GM21423 (cell line): ENCODE results near the gene ARID3A.
A peak's percentile ranks its signal among the peaks of the same experiment; 100 is the strongest.
"Not testable (repeated sequence)": the region's sequence is repeated elsewhere in the genome, so short reads cannot be mapped to it uniquely, and the experiment has no call there.

Experiments
- ATAC-seq: cut with Tn5 transposase; IDR thresholded peaks from one replicate; pipeline ENCODE4 v1.9.1; 2021; ENCODE audit warnings: mild to moderate bottlenecking, moderate library complexity; ENCODE audit not compliant: unreplicated experiment

Gene ARID3A

GRCh38 chr19:1014161-1015060 is 88.6 kb downstream of the ARID3A start:
- no peak for ATAC-seq

- ATAC-seq: no peak
Observed at GRCh38 chr19:1015061-1015781, 89.4 kb downstream of the ARID3A start.

GRCh38 chr19:1015782-1016646 is 90.2 kb downstream of the ARID3A start:
- ATAC-seq: no peak

- no peak for ATAC-seq
Observed at GRCh38 chr19:1016647-1017114, 90.8 kb downstream of the ARID3A start.

GRCh38 chr19:1017115-1017905 is 91.5 kb downstream of the ARID3A start:
- ATAC-seq: no peak

GRCh38 chr19:1017906-1018305 is 92.1 kb downstream of the ARID3A start:
- no peak for ATAC-seq

- ATAC-seq: no peak
Observed at GRCh38 chr19:1018393-1018792, 92.6 kb downstream of the ARID3A start.

- no peak for ATAC-seq
Observed at GRCh38 chr19:1018932-1019615, 93.2 kb downstream of the ARID3A start.

GRCh38 chr19:1019616-1019961 is 93.8 kb downstream of the ARID3A start:
- ATAC-seq: no peak

GRCh38 chr19:1019980-1020867 is 94.4 kb downstream of the ARID3A start:
- ATAC-seq: no peak

GRCh38 chr19:1020868-1021425 is 95.1 kb downstream of the ARID3A start, which contains the start of gene TMEM259:
TMEM259 (minus strand) TSS chr19:1021123; CDS start chr19:1020996, 127 bp downstream.
- ATAC-seq: peak; percentile 83

- ATAC-seq: not testable (repeated sequence)
Observed at GRCh38 chr19:1023883-1024188, 98.0 kb downstream of the ARID3A start.

- ATAC-seq: not testable (repeated sequence)
Observed at GRCh38 chr19:1025080-1025479, 99.2 kb downstream of the ARID3A start.
